IPS-NIHi11 (cell line): ENCODE results near the gene CCDC47.
A peak's percentile ranks its signal among the peaks of the same experiment; 100 is the strongest.

Source experiments
- DNase-seq: peaks from one replicate; pipeline ENCODE4 v3.0.0; 2012; ENCODE audit warnings: mixed read lengths, low spot score

Gene CCDC47

GRCh38 chr17:63783522-63783921 lies 10.1 kb upstream of the CCDC47 start:
- DNase-seq, result no peak

GRCh38 chr17:63780928-63781327 lies 7.5 kb upstream of the CCDC47 start:
- DNase-seq, result no peak

- peak; percentile 10 for DNase-seq
These were observed 7.1 kb upstream of the CCDC47 start for GRCh38 chr17:63780507-63780906.

GRCh38 chr17:63775420-63775819 lies 2.0 kb upstream of the CCDC47 start:
- no peak for DNase-seq

GRCh38 chr17:63774969-63775265 lies 1.5 kb upstream of the CCDC47 start:
- no peak for DNase-seq

GRCh38 chr17:63774141-63774968 lies 958 bp upstream of the CCDC47 start, which contains the start of gene DDX42:
TSS of gene DDX42 (plus strand) at chr17:63774170. CDS start at chr17:63787050, 12,880 bp downstream.
- peak; percentile 90 for DNase-seq

GRCh38 chr17:63772801-63773271 lies 561 bp downstream of the CCDC47 start:
- DNase-seq, result no peak

GRCh38 chr17:63768433-63768832 lies 5.0 kb downstream of the CCDC47 start:
- DNase-seq, result no peak

GRCh38 chr17:63766754-63767153 lies 6.6 kb downstream of the CCDC47 start:
- DNase-seq, result no peak

GRCh38 chr17:63764716-63765115 lies 8.7 kb downstream of the CCDC47 start:
- DNase-seq, result no peak

GRCh38 chr17:63762161-63763078 lies 11.0 kb downstream of the CCDC47 start:
- DNase-seq, result no peak

- DNase-seq, result no peak
These were observed 12.4 kb downstream of the CCDC47 start for GRCh38 chr17:63760771-63761539.

- no peak for DNase-seq
These were observed 15.0 kb downstream of the CCDC47 start for GRCh38 chr17:63758428-63758827.

GRCh38 chr17:63754046-63754445 lies 19.4 kb downstream of the CCDC47 start:
- no peak for DNase-seq

- no peak for DNase-seq
These were observed 20.2 kb downstream of the CCDC47 start for GRCh38 chr17:63753215-63753614.

GRCh38 chr17:63752707-63753106 lies 20.7 kb downstream of the CCDC47 start:
- no peak for DNase-seq

GRCh38 chr17:63751806-63752205 lies 21.6 kb downstream of the CCDC47 start:
- no peak for DNase-seq

- DNase-seq, result peak; percentile 97
These were observed 31.8 kb downstream of the CCDC47 start, which contains the start of gene STRADA for GRCh38 chr17:63741408-63742173. TSS of gene STRADA (minus strand) at chr17:63741799. CDS start at chr17:63728369, 13,430 bp downstream.

GRCh38 chr17:63741143-63741407 lies 32.3 kb downstream of the CCDC47 start:
- no peak for DNase-seq

- DNase-seq, result peak; percentile 7
These were observed 32.8 kb downstream of the CCDC47 start for GRCh38 chr17:63740464-63741142.

GRCh38 chr17:63735691-63736090 lies 37.7 kb downstream of the CCDC47 start:
- DNase-seq, result no peak
